Colon (tissue), 2 donors: ENCODE results near the gene MYL11.
"Not testable (repeated sequence)": the region's sequence is repeated elsewhere in the genome, so short reads cannot be mapped to it uniquely, and the experiment has no call there.

ENCODE experiments used
- FAIRE-seq: peaks from 2 replicates; lab custom pipeline; 2012; peaks lifted over from hg19 to GRCh38; lab: Jason Lieb, UNC
- donor health status: control.
- donor health status: control.

Gene MYL11

GRCh38 chr16:30374538-30374937 is at the start of gene MYL11:
TSS of gene MYL11 (plus strand) at chr16:30374802. CDS start at chr16:30374858, 56 bp downstream.
- no peak for FAIRE-seq

DNA sequence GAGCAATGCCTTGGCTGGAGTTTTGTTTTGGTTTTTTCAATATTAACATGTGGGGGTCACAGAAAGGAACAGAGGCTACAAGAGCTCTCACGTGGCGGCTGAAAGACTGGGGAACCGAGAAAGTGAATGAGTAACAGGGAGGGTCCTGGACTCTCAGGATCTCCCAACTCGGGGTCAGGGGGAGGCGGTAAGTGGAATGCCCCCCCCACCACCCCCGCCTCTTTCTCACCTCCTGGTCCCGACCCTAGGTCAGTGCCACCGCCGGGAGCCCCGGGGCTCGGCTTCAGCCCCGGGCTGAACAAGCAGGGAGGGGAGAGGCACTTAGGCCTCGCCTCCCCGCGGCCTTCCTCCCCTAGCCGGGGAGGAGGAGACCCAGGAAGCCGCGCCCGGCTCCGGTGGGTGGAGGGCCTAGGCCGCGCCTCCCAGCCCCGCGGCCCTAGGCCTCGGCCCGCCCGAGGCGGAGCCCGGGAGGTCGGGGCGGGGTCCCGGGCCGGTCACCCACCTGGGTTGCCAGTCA is 40.1 kb upstream of the MYL11 start:
- FAIRE-seq, result not testable (repeated sequence)

- FAIRE-seq, result not testable (repeated sequence)
These were observed 39.5 kb upstream of the MYL11 start for GRCh38 chr16:30335028-30335597.

GRCh38 chr16:30335598-30336474 is 38.8 kb upstream of the MYL11 start:
- no peak for FAIRE-seq

DNA sequence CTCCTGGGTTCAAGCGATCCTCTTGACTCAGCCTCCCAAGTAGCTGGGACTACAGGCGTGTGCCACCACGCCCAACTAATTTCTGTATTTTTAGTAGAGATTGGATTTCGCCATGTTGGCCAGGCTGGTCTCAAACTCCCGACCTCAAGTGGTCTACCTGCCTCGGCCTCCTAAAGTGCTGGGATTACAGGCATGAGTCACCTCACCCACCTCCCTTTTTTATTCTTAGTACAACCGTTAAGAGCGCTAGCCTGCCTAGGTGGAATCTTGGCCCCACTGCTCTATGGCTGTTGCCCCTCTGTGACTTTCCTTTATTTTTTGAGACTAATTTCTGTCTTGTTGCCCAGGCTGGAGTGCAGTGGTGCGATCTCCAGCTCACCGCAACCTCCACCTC is 36.6 kb upstream of the MYL11 start:
- FAIRE-seq, result not testable (repeated sequence)

GRCh38 chr16:30338715-30339114 is 35.9 kb upstream of the MYL11 start:
- FAIRE-seq, result not testable (repeated sequence)

- FAIRE-seq, result no peak
These were observed 34.0 kb upstream of the MYL11 start for GRCh38 chr16:30340621-30341020.

DNA sequence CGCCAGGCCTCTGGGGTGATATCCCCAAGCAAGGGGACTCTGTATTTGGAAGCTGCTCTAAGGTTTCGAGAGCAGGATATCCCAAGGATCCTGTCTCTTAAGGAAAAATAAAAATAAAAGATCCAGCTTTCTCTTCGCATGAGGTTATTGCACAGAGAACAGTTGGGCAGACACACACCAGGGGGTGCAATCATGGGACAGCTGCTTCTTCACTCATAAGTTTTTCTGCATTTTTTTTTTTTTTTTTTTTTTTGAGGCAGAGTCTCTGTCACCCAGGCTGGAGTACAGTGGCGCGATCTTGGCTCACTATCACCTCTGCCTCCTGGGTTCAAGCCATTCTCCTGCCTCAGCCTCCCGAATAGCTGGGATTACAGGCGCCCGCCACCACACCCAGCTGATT is 32.6 kb upstream of the MYL11 start:
- not testable (repeated sequence) for FAIRE-seq

DNA sequence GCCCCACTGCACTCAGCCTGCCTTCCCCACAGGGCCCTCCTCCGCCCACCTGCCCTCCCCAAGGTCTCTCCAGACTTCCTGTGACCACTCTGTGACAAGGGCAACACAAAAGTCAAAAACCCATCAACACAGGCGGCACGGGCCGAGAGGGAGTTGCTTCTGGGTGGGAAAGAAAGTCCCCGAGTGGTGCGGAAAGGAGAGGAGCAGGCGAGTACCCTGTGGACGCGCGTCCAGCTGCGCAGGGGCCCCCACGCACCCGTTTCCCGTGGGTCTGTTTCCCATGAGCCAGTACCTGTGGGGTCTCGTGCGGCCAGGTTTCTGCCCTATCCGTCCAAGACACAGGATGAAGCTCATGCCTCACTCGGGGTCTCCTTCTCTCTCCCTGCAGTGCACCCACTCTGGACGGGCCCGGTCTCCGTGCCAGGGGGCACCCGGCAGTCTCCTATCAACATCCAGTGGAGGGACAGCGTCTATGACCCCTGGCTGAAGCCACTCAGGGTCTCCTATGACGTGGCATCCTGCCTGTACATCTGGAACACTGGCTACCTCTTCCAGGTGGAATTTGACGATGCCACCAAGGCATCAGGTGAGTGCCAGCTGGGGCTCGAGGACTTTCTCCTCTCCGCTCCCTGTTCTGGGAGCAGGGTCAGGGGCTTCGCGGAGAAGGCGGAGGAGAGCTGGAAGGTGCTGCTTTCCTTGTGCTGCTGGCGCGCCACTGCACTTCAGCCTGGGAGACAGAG is 31.7 kb upstream of the MYL11 start:
- FAIRE-seq, result no peak

- FAIRE-seq, result not testable (repeated sequence)
These were observed 31.1 kb upstream of the MYL11 start for GRCh38 chr16:30343491-30343820.

DNA sequence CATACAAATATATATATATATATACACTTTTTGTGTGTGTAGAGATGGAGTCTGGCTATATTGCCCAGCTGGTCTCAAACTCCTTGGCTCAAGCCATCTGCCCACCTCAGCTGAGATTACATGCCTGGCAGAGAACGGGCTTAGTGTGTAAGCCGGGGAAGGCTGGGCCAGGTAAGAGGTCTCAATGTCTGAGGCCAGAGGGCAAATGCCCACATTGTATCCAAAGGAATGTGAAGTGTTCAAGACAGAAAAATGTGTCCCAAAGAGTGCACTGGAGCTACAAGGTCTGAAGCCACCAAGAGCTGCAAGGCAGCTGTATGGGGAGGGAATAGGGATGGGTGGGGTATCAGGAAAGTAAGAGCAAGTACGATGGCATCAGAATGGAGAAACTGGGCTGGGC is 28.3 kb upstream of the MYL11 start:
- FAIRE-seq, result no peak

- no peak for FAIRE-seq
These were observed 26.5 kb upstream of the MYL11 start for GRCh38 chr16:30348113-30348512.

DNA sequence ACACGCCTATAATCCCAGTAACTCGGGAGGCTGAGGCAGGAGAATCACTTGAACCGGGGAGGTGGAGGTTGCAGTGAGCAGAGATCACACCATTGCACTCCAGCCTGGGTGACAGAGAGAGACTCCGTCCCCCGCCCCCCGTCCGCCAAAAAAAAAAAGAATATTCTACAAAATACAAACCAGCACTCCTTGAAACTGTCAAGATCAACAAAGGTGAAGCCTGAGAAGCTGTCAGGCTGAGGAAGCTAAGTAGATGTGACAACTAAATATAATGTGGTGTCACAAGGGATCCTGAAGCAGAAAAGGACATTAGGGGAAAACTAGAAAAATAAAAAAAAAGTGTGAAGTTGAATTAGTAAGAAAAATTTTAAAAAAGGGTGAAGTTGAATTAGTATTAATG is 25.7 kb upstream of the MYL11 start:
- no peak for FAIRE-seq

DNA sequence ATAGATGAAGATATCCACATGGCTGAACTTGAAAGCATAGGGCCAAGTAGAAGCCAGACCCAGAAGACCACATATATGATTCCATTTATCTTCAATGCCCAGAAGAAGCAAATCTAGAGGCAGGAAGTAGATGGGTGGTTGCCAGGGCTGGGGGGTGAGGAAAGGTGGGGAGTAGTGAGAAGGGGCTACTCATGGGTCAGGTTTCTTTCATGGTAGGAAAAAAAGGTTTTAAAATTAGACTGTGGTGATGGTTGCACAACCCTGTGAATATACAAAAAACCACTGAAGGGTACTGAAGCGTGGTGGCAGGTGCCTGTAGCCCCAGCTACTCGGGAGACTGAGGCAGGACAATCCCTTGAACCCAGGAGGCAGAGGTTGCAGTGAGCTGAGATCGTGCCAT is 24.9 kb upstream of the MYL11 start:
- FAIRE-seq, result no peak

GRCh38 chr16:30350134-30350871 is 24.3 kb upstream of the MYL11 start:
- no peak for FAIRE-seq

GRCh38 chr16:30351001-30351441 is 23.6 kb upstream of the MYL11 start:
- no peak for FAIRE-seq

- FAIRE-seq, result no peak
These were observed 22.8 kb upstream of the MYL11 start for GRCh38 chr16:30351586-30352419.

DNA sequence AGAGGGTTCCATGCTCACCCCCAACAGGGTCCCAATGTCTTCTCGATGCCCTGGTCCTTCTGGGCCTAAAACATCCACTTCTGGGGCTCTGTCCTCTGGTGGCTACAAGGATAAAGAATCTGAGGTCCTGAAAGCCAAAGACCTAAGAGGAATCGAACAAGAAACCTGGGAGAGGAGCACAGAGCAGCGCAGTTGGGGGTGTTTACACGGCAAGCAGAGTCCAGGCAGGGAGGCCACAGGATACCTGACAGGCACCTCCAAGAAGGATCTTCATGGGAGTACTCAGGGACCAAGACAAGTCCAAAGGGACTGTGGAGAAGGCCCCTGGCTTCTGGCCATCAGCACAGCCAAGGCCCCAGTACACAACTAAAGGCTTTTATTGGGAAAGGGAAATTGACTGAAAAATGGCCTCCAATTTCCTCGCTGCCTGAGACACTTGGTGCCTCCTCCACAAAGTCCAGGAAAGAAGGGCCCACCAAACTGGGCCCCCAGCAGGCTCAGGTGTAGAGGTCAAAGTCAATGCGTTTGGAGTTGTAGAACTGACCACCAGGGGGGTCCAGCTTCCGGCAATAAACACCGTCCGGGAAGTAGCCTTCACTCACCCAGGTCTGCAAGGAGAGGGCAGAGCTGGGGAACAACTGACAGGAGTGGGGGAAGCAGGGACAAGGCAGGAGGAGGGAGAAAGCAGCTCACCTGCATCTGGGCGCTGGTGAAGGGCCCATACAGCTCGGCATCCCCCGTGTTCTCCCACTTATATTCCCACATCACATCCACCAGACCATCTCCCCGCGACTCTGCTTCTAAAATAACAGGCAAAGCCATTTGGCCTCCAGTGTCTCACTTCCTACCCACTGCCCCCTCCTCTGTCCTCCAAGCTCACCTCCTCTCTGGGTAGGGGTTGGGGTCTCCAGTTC is 21.9 kb upstream of the MYL11 start:
- FAIRE-seq, result no peak

GRCh38 chr16:30353438-30354129 is 21.0 kb upstream of the MYL11 start:
- FAIRE-seq, result no peak
